Left renal cortex interstitium (tissue), 4 donors: ENCODE measurements around the gene SP1. TPM values are rescaled to one million over a fixed set of nuclear protein-coding genes. Genes with fewer than 3 reads are reported as not detected.
A peak's percentile ranks its signal among the peaks of the same experiment; 100 is the strongest.
"Not testable (repeated sequence)": the region's sequence is repeated elsewhere in the genome, so short reads cannot be mapped to it uniquely, and the experiment has no call there.

Source experiments
- DNase-seq, 4 donors: peaks; one replicate each; pipeline ENCODE4 v3.0.0-alpha.2; 2013; ENCODE audit warnings: low read depth in 4 of 4, low spot score in 2 of 4, missing footprints in 1 of 4
- polyA plus RNA-seq, 4 donors: library from polyadenylated mRNA; unstranded; fragments of 120-200 nt; gene quantifications; one replicate each; pipeline ENCODE4 v1.2.1, GENCODE V29; 2013; ENCODE audit not compliant: insufficient read length in 4 of 4

SP1 gene
- 10 to 100 TPM; 65.1 to 84.2 (median 78.0) TPM for polyA plus RNA-seq

GRCh38 chr12:53380104-53380793, at the start of gene SP1:
Gene SP1 (plus strand): TSS chr12:53380176. CDS start chr12:53380292, 116 bp downstream.
- DNase-seq, result peak in 3 of 4 donors; percentile 74 to 80 (median 74)

DNA sequence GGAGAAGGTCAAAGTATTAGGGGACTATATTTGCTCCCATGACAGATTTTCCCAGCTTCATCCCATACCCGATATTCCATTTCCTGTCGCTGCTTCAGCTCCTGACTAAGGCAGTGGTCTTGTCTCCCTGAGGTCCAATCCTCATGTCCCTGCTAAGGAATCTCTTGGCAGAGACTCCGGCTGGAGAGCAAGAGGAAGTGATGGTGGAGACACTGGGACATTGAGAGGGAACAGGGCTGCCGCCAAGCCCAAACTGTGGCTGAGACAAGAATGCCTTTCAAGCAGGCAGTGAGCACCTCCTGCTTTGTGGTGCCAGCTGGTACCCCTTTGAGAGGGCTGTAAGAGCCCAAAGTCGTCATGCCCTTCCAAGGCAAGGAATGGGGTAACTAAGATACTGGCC, 49.3 kb upstream of the SP1 start:
- no peak for DNase-seq

- not testable (repeated sequence) for DNase-seq
Measured at GRCh38 chr12:53332339-53332738, 47.6 kb upstream of the SP1 start.

GRCh38 chr12:53332744-53333143, 47.2 kb upstream of the SP1 start:
- DNase-seq, result no peak

DNA sequence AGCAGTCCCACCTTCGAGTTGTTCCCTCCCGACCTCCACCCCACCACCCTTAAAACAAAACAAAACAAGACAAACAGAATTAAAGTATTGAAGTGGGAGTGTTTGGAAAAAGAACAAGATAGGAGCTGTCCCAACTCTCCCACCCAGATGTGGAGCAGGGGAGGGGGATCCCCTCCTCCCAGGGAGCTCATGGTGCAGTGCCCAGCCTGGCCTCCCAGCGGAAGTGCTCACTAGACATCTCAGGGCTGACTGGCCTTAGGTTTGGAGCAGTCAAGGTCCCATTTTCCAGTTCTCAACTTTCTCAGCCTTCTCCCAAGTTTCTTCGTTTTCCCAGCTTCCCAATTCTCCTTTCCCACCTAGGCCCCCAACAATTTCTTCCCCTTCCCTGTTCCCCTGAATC, 46.7 kb upstream of the SP1 start:
- DNase-seq, result no peak

- no peak for DNase-seq
Measured at GRCh38 chr12:53333845-53334244, 46.1 kb upstream of the SP1 start.

- DNase-seq, result no peak
Measured at GRCh38 chr12:53334822-53335221, 45.2 kb upstream of the SP1 start.

GRCh38 chr12:53336181-53336681, 43.7 kb upstream of the SP1 start, which contains the start of gene SP7:
Gene SP7 (minus strand): TSS chr12:53336354. CDS start chr12:53335646, 708 bp downstream.
- DNase-seq, result no peak

- no peak for DNase-seq
Measured at GRCh38 chr12:53338017-53338416, 42.0 kb upstream of the SP1 start.

DNA sequence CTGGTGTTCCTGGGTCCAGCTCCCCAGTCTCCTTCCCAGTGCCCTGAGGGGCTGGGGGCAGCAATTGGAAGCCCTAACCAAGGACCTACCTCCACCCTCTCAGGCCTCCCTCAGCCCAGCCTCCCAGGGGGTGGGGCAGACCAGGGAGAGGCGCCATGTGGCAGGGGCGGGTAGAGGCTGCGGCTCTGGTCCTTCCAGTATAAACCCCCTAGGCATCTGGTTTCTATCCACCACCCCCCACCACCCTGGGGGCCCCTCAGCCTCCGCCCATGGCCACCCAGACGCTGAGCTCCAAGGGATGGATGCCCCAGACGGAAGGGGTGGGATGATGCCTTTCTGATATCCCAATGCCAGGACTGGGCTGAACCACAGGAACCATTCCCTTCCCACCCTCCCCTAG, 41.1 kb upstream of the SP1 start:
- DNase-seq, result no peak

DNA sequence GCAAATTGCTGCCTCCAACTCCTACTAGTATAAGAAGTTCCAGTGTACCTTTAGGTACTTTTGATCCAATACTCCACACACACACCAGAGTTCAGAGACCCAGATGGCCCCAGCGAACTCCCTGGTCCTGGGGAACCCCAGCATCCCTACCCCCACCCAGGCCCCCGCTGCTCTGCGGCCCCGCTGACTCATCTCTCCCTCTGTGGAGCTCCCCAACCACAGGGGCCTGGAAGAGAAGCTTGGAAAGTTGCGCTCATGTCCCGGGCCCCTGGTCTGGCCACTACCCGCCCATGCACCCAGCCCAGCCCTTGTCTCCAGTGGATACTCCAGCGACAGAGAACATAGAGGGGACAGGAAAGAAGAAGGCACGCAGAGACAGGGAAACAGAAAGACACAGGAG, 39.6 kb upstream of the SP1 start:
- DNase-seq, result no peak

DNA sequence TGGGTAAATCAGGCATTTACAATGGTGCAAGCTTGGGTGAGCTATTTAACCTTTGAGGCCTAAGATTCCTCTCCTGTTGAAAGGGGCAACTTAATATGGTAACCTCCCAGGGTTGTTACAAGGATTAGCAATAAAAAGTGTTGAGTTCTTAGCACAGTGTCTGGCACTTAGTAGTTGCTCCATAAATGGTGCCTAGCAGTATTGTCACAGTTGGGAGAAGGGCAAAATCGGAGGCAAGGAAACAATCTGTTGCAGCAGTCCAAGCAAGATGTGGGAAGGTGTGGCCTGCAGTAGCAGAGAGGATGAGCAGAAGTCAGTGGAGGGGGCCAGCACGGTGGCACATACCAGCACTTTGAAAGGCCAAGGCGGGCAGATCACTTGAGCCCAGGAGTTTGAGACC, 36.5 kb upstream of the SP1 start:
- DNase-seq, result no peak

DNA sequence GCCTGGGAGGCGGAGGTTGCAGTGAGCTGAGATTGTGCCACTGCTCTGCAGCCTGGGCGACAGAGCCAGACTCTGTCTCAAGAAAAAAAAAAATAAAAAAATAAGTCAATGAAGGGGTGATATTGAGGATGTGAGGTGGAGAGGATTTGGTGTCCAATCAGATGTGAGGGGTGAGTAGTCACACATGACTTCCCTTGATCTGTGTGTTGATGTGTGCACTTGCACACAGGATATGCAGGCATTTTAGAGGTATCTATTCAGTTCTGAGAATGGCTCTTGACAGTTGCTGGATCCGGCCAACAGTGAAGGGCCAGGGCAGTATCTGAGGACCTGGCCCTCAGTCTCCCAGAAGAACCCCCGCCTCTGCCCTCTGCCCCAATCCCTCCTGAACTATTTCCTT, 36.0 kb upstream of the SP1 start:
- DNase-seq, result no peak

- no peak for DNase-seq
Measured at GRCh38 chr12:53344487-53344823, 35.5 kb upstream of the SP1 start.

DNA sequence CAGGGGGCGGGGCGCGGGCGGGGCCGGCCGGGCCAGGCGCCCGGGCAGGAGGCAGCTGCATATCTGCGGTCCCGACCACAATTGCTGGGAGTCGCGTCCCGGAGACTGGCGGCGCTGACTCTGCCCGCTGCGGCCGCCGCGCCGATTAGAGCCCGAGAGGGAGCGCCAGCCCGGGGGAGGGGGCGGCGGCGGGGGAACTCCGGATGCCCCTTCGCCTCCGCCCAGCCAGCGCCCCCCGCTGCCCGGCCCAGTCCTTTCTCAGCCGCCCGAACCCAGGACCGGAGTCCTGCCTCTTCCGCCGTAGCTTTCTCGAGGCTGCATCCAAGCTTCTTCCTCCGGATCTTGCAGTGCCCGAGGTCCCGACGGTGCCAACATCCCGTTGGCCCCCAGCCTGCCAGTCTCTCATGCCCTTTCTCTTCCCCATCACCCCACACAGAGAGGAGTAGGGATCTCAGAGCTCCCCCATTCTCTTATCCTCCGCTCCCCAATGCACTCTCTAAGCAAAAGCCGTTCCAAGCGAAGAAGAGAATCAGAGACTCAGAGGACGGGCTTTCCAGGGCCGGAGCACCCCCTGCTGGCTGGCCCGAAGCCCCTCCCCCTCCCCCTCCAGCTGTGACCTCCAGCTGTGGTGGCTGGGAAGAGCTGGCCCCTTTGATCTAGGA, 35.0 kb upstream of the SP1 start:
- peak; percentile 60 to 78 (median 75) for DNase-seq

- DNase-seq, result no peak
Measured at GRCh38 chr12:53345486-53346188, 34.3 kb upstream of the SP1 start.

GRCh38 chr12:53346491-53346890, 33.5 kb upstream of the SP1 start:
- DNase-seq, result no peak

DNA sequence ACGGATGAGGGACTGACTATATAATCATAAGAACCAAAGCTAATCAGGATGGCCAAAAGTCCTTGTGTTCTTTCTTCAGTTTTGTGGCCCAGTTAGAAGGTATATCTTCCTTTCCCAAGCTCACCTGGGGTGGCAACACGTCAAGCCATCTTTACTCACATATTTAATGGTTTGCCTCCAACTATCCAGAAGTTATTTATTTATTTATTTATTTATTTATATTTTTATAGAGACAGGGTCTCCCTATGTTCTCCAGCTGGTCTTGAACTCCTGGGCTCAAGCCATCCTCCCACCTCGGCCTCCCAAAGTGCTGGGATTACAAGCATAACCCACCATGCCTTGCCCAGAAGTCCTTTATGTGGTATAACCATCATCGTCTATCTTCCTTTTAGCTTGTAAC, 32.1 kb upstream of the SP1 start:
- no peak for DNase-seq

DNA sequence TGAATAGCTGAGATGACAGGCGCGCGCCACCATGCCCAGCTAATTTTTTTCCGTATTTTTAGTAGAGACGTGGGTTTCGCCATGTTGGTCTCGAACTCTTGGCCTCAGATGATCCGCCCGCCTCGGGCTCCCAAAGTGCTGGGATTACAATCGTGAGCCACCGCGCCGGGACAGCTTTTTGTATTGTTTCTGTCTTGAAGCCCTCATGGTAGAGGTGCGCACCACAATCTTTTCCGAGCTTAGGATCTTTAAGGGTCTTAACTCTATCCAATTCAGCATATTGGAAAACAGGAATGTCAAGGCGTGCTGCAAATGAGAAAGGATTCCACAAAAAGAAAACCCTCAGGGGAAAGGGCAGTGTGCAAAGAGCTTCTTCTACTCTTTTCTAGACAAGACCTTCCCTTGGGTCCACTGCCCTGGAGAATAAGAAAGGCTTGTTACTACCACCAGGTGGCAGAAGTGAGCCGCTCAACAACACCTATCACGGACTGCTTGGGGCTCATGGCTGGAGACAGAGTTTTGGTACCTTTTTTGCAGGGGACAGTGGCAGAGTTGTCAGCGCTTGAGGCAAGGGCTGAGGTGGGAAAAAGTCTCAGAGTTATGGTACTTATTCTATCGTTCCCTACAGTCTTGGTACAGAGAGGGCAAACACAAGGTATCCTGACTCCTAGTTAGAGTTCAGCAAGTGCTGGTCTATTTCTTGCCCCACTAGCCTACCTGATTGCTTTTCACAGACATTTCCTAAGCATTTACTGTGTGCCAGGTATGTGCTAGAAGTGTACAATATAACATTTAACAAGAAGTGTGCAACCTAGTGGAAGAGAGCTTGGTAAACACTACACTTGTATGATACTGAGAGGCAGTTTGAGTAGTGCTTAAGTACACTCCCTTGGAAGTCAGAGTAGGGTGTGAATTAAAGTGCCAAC, 27.4 kb upstream of the SP1 start:
- peak; percentile 63 to 87 (median 74) for DNase-seq

GRCh38 chr12:53353257-53353655, 26.7 kb upstream of the SP1 start:
- DNase-seq, result no peak
